ENCODE results near the gene KRTAP13-3.

DNA sequence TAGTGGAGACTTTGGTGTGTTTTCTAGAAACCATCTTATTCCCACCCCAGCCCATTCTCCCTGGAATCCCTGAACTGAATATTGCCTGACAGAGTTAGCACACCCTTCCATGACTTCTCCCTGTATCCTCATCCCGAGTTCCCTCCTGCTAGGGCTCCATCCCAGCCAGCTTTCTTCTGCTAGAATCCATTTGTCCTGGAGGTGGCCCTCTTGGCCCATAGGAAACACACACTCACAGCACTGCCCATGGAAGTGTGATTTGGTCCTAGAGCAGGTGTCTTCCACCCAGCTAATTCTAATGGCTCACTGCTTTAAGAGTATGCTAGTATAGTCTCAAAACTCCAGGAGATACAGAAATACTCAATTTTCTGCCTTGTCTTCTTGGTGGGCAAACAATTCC lies 18.5 kb upstream of the KRTAP13-3 start:
- TF ChIP-seq, protein P1, sequence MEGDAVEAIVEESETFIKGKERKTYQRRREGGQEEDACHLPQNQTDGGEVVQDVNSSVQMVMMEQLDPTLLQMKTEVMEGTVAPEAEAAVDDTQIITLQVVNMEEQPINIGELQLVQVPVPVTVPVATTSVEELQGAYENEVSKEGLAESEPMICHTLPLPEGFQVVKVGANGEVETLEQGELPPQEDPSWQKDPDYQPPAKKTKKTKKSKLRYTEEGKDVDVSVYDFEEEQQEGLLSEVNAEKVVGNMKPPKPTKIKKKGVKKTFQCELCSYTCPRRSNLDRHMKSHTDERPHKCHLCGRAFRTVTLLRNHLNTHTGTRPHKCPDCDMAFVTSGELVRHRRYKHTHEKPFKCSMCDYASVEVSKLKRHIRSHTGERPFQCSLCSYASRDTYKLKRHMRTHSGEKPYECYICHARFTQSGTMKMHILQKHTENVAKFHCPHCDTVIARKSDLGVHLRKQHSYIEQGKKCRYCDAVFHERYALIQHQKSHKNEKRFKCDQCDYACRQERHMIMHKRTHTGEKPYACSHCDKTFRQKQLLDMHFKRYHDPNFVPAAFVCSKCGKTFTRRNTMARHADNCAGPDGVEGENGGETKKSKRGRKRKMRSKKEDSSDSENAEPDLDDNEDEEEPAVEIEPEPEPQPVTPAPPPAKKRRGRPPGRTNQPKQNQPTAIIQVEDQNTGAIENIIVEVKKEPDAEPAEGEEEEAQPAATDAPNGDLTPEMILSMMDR (IDR thresholded peaks at IDR 0.05): no peak
- TF ChIP-seq POLR2A (IDR thresholded peaks at IDR 0.05): no peak

All from right lobe of liver (tissue), 4 donors.